ENCODE data around the gene IRF2. TPM values are rescaled to one million over a fixed set of nuclear protein-coding genes. Genes with fewer than 3 reads are reported as not detected.

The IRF2 gene
- total RNA-seq, 1 donor, result 24.5 TPM

Small RNA genes within 50 kb of the gene (small RNA-seq; reads per million reads assigned to genes)
- gene RF00152, result not detected

Other genes with a start within 250 kb of the IRF2 start
- gene CASP3, start 174.9 kb upstream of the IRF2 start, total RNA-seq, result 25.6 TPM
- gene PRIMPOL, start 175.2 kb upstream of the IRF2 start, total RNA-seq, result 5.9 TPM

Measured in hematopoietic multipotent progenitor cell (in vitro differentiated cells).